HG03575 (cell line): ENCODE measurements around the gene RMND5A.
A peak's percentile ranks its signal among the peaks of the same experiment; 100 is the strongest.

ENCODE experiments used
- ATAC-seq: cut with Tn5 transposase; IDR thresholded peaks from one replicate; pipeline ENCODE4 v1.9.1; 2021; ENCODE audit not compliant: unreplicated experiment, insufficient number of reproducible peaks, low FRiP score; ENCODE audit errors: extremely low read depth

Gene RMND5A

GRCh38 chr2:86753606-86754005 is 33.5 kb downstream of the RMND5A start:
- ATAC-seq: no peak

GRCh38 chr2:86758405-86758804 is 38.3 kb downstream of the RMND5A start:
- ATAC-seq: no peak

GRCh38 chr2:86760371-86760770 is 40.3 kb downstream of the RMND5A start:
- no peak for ATAC-seq

- ATAC-seq: no peak
Measured at GRCh38 chr2:86764661-86765309, 44.7 kb downstream of the RMND5A start.

GRCh38 chr2:86765310-86765695 is 45.2 kb downstream of the RMND5A start:
- no peak for ATAC-seq

GRCh38 chr2:86768189-86768949 is 48.3 kb downstream of the RMND5A start:
- ATAC-seq: no peak

- ATAC-seq: no peak
Measured at GRCh38 chr2:86769838-86770237, 49.7 kb downstream of the RMND5A start.

GRCh38 chr2:86770816-86771301 is 50.8 kb downstream of the RMND5A start:
- no peak for ATAC-seq

- ATAC-seq: no peak
Measured at GRCh38 chr2:86772611-86773010, 52.5 kb downstream of the RMND5A start.

GRCh38 chr2:86774862-86775261 is 54.8 kb downstream of the RMND5A start:
- no peak for ATAC-seq

GRCh38 chr2:86775338-86775737 is 55.2 kb downstream of the RMND5A start:
- no peak for ATAC-seq

- no peak for ATAC-seq
Measured at GRCh38 chr2:86776532-86776931, 56.4 kb downstream of the RMND5A start.

GRCh38 chr2:86778957-86779356 is 58.9 kb downstream of the RMND5A start:
- ATAC-seq: no peak

- no peak for ATAC-seq
Measured at GRCh38 chr2:86779971-86780370, 59.9 kb downstream of the RMND5A start.

GRCh38 chr2:86781363-86781762 is 61.3 kb downstream of the RMND5A start:
- no peak for ATAC-seq

GRCh38 chr2:86782748-86783147 is 62.7 kb downstream of the RMND5A start:
- no peak for ATAC-seq

- peak; percentile 88 for ATAC-seq
Measured at GRCh38 chr2:86783615-86784339, 63.7 kb downstream of the RMND5A start.

- ATAC-seq: no peak
Measured at GRCh38 chr2:86785456-86785855, 65.4 kb downstream of the RMND5A start.

GRCh38 chr2:86786001-86786536 is 66.0 kb downstream of the RMND5A start:
- ATAC-seq: no peak

GRCh38 chr2:86787736-86788135 is 67.6 kb downstream of the RMND5A start:
- no peak for ATAC-seq
